ENCODE results near the gene MUC5AC. TPM values are rescaled to one million over a fixed set of nuclear protein-coding genes. Genes with fewer than 3 reads are reported as not detected.
"Not testable (repeated sequence)": the region's sequence is repeated elsewhere in the genome, so short reads cannot be mapped to it uniquely, and the experiment has no call there.

MUC5AC gene
- total RNA-seq, 2 experiments from 2014 or later: not detected

DNA sequence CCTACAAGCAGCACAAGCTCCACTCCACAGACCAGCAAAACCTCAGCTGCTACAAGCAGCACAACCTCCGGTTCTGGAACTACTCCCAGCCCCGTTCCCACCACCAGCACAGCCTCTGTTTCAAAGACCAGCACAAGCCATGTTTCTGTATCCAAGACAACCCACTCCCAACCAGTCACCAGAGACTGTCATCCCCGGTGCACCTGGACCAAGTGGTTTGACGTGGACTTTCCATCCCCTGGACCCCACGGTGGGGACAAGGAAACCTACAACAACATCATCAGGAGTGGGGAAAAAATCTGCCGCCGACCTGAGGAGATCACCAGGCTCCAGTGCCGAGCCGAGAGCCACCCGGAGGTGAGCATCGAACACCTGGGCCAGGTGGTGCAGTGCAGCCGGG, 32.1 kb downstream of the MUC5AC start:
- H3K27me3 Mint-ChIP-seq; H3K27ac Mint-ChIP-seq; H3K36me3 Mint-ChIP-seq (ENCODE audit: low read depth); CTCF ChIA-PET; DNase-seq; ATAC-seq (ENCODE audit: poor library complexity); H3K9me3 ChIP-seq (ENCODE audit: control insufficient read depth in 1 of 2, insufficient read depth in 1 of 2, low read length in 2 of 2); H3K4me3 ChIP-seq (ENCODE audit: low read length); H3K27me3 ChIP-seq (ENCODE audit: control insufficient read depth in 1 of 2, insufficient read depth in 2 of 2, low read length in 2 of 2); intact Hi-C loops (cut with DNase I, micrococcal nuclease); H3K9me3 Mint-ChIP-seq; H3K4me1 Mint-ChIP-seq (ENCODE audit: low read depth); H3K27ac ChIP-seq (ENCODE audit: low read depth in 1 of 2, low read length in 2 of 2); POLR2A ChIA-PET; H3K36me3 ChIP-seq (ENCODE audit: insufficient read depth, low read length); H3K4me1 ChIP-seq (ENCODE audit: insufficient read depth, low read length); H3K4me3 Mint-ChIP-seq: not testable (repeated sequence)

DNA sequence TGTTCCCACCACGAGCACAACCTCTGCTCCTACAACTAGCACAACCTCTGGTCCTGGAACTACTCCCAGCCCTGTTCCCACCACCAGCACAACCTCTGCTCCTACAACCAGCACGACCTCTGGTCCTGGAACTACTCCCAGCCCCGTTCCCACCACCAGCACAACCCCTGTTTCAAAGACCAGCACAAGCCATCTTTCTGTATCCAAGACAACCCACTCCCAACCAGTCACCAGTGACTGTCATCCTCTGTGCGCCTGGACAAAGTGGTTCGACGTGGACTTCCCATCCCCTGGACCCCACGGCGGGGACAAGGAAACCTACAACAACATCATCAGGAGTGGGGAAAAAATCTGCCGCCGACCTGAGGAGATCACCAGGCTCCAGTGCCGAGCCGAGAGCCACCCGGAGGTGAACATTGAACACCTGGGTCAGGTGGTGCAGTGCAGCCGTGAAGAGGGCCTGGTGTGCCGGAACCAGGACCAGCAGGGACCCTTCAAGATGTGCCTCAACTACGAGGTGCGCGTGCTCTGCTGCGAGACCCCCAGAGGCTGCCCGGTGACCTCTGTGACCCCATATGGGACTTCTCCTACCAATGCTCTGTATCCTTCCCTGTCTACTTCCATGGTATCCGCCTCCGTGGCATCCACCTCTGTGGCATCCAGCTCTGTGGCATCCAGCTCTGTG, 34.2 kb downstream of the MUC5AC start:
- H3K36me3 ChIP-seq (ENCODE audit: insufficient read depth, low read length); H3K27ac Mint-ChIP-seq; CTCF ChIA-PET; H3K9me3 Mint-ChIP-seq; H3K27me3 Mint-ChIP-seq; POLR2A ChIA-PET; H3K36me3 Mint-ChIP-seq (ENCODE audit: low read depth); ATAC-seq (ENCODE audit: poor library complexity); intact Hi-C loops (cut with DNase I, micrococcal nuclease); H3K4me3 Mint-ChIP-seq; H3K4me1 Mint-ChIP-seq (ENCODE audit: low read depth); H3K27ac ChIP-seq (ENCODE audit: low read depth in 1 of 2, low read length in 2 of 2); DNase-seq; H3K4me3 ChIP-seq (ENCODE audit: low read length); H3K4me1 ChIP-seq (ENCODE audit: insufficient read depth, low read length); H3K27me3 ChIP-seq (ENCODE audit: control insufficient read depth in 1 of 2, insufficient read depth in 2 of 2, low read length in 2 of 2); H3K9me3 ChIP-seq (ENCODE audit: control insufficient read depth in 1 of 2, insufficient read depth in 1 of 2, low read length in 2 of 2): not testable (repeated sequence)

DNA sequence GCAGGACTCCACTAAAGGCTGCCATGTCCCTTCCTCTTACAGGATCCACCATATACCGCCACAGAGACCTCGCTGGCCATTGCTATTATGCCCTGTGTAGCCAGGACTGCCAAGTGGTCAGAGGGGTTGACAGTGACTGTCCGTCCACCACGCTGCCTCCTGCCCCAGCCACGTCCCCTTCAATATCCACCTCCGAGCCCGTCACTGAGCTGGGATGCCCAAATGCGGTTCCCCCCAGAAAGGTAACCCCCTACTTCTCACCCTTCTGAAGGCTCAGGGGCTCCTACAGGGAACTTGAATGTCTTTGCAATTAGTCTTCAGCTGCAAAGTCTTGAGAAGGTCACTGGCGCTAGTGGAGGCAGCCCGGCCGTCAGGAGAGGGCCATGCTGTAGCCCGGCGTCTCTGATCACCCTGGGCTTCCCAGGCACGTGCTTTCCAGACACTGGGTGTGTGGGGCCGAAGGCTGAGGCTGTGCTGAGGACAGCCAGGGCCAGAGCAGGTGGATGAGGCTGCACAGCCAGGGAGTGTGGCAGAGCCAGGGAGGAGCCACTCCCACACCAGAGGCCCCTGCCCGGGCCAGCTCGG, 35.1 kb downstream of the MUC5AC start:
- Histone ChIP-seq H3K9me3 (ENCODE audit: control insufficient read depth in 1 of 2, insufficient read depth in 1 of 2, low read length in 2 of 2) (peaks cover 0 to 3% of the 10 kb centered on the region in 2 experiments), H3K27ac (ENCODE audit: low read depth in 1 of 2, low read length in 2 of 2) (no peak overlapping the region), H3K36me3 (ENCODE audit: insufficient read depth, low read length) (no peaks in the 10 kb centered on the region), H3K4me3 (ENCODE audit: low read length) (no peak overlapping the region), H3K27me3 (ENCODE audit: control insufficient read depth in 1 of 2, insufficient read depth in 2 of 2, low read length in 2 of 2) (no peaks in the 10 kb centered on the region), H3K4me1 (ENCODE audit: insufficient read depth, low read length) (no peaks in the 10 kb centered on the region)
- Mint-ChIP-seq H3K4me3 (no peak overlapping the region), H3K36me3 (ENCODE audit: low read depth) (no peaks in the 10 kb centered on the region), H3K27me3 (no peaks in the 10 kb centered on the region), H3K9me3 (no peaks in the 10 kb centered on the region), H3K4me1 (ENCODE audit: low read depth) (no peaks in the 10 kb centered on the region), H3K27ac (no peak overlapping the region)
- ATAC-seq (ENCODE audit: poor library complexity) (no peak), DNase-seq (peak in 1 of 14 experiments; percentile 2)
- POLR2A ChIA-PET: no interaction called here
- CTCF ChIA-PET: no interaction called here
- intact Hi-C loops (cut with DNase I, micrococcal nuclease): no loop called here
- TF ChIP-seq, protein P1, sequence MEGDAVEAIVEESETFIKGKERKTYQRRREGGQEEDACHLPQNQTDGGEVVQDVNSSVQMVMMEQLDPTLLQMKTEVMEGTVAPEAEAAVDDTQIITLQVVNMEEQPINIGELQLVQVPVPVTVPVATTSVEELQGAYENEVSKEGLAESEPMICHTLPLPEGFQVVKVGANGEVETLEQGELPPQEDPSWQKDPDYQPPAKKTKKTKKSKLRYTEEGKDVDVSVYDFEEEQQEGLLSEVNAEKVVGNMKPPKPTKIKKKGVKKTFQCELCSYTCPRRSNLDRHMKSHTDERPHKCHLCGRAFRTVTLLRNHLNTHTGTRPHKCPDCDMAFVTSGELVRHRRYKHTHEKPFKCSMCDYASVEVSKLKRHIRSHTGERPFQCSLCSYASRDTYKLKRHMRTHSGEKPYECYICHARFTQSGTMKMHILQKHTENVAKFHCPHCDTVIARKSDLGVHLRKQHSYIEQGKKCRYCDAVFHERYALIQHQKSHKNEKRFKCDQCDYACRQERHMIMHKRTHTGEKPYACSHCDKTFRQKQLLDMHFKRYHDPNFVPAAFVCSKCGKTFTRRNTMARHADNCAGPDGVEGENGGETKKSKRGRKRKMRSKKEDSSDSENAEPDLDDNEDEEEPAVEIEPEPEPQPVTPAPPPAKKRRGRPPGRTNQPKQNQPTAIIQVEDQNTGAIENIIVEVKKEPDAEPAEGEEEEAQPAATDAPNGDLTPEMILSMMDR (IDR thresholded peaks at IDR 0.05): no peak

DNA sequence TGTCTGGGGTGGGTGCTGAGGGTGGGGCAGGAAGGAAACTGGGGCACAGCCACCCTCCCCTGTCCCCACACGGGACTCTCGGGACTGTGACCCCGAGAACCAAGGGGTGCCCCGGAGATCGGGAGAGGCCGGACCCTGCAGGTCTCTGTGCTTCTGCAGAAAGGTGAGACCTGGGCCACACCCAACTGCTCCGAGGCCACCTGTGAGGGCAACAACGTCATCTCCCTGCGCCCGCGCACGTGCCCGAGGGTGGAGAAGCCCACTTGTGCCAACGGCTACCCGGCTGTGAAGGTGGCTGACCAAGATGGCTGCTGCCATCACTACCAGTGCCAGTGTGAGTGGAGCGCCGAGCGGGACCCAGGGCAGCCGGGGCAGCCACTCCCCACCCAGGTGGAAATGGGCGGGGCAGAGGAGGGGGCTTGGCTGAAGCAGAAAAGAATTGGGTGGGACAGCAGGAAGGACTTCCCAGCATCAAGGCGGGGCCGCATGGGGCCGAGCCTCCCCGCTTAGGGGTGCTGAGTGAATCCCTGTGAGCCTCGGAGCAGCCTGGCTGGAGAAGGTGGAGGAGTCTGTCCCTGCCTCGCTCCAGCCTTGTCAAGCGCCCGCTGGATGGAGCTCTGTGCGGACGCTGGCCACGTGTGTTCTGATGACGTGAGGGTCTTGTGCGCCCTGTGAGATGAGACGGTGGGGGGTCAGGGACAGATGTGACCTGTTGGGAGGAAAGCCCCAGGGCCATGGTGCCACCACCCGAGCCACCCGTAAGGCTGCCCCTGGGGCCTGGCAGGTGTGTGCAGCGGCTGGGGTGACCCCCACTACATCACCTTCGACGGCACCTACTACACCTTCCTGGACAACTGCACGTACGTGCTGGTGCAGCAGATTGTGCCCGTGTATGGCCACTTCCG, 35.8 kb downstream of the MUC5AC start:
- ChIA-PET CTCF (no interaction called here), POLR2A (no interaction called here)
- ATAC-seq (ENCODE audit: poor library complexity) (no peak), DNase-seq (peak in 1 of 14 experiments; percentile 3)
- Mint-ChIP-seq H3K36me3 (ENCODE audit: low read depth) (no peaks in the 10 kb centered on the region), H3K4me3 (no peak overlapping the region), H3K4me1 (ENCODE audit: low read depth) (no peaks in the 10 kb centered on the region), H3K27me3 (no peaks in the 10 kb centered on the region), H3K27ac (no peak overlapping the region), H3K9me3 (no peaks in the 10 kb centered on the region)
- H3K27me3 ChIP-seq (ENCODE audit: control insufficient read depth in 1 of 2, insufficient read depth in 2 of 2, low read length in 2 of 2): no peaks in the 10 kb centered on the region
- no peaks in the 10 kb centered on the region for H3K36me3 ChIP-seq (ENCODE audit: insufficient read depth, low read length)
- no peak overlapping the region for H3K4me3 ChIP-seq (ENCODE audit: low read length)
- peaks cover 0 to 3% of the 10 kb centered on the region in 2 experiments for H3K9me3 ChIP-seq (ENCODE audit: control insufficient read depth in 1 of 2, insufficient read depth in 1 of 2, low read length in 2 of 2)
- TF ChIP-seq, protein P1 (IDR thresholded peaks at IDR 0.05): no peak
- intact Hi-C loops (cut with DNase I, micrococcal nuclease): no loop called here
- H3K4me1 ChIP-seq (ENCODE audit: insufficient read depth, low read length): no peaks in the 10 kb centered on the region
- no peak overlapping the region for H3K27ac ChIP-seq (ENCODE audit: low read depth in 1 of 2, low read length in 2 of 2)
